HCT116 (cell line): ENCODE results near the gene PKP1. TPM values are rescaled to one million over a fixed set of nuclear protein-coding genes. Genes with fewer than 3 reads are reported as not detected.

Experiments used
- ATAC-seq: fragments of 200-7000 bp; cut with Tn5 transposase; 2 replicates; pipeline ENCODE4 v1.9.1; 2020; ENCODE audit warnings: mild to moderate bottlenecking, moderate library complexity
- BruUV-seq: library from RNA; stranded (reverse); fragments of 400-500 nt; replicated peaks from 2 replicates; lab custom pipeline; 2021; lab: Mats Ljungman, UMichigan
- CTCF ChIA-PET: fragments of 300-600 bp; sonication (Branson Sonifier 250); formaldehyde crosslinking; loops from one replicate; lab custom pipeline; 2021; ENCODE audit warnings: antibody characterized with exemption; lab: Charles Lee
- POLR2A ChIA-PET: fragments of 300-600, 350-600 bp; sonication (Branson Sonifier 250); formaldehyde crosslinking; loops from one replicate; lab custom pipeline; 2021; ENCODE audit warnings: antibody characterized with exemption; lab: Charles Lee
- RAD21 ChIA-PET, 2 experiments: fragments of 300-600 bp; sonication (Branson Sonifier 250); formaldehyde crosslinking; loops; one replicate each; lab custom pipeline; 2023; ENCODE audit warnings: low total read pairs in 2 of 2; ENCODE audit not compliant: uncharacterized antibody in 2 of 2, unreplicated experiment in 2 of 2, low non-redundant PET in 1 of 2; lab: Charles Lee
- DNase-seq: peaks from one replicate; pipeline ENCODE4 v3.0.0-alpha.2; 2010; ENCODE audit warnings: low read depth, low spot score
- H2AFZ ChIP-seq: fragments of 200-600 bp; shearing (Covaris generic), sonication (generic); 2 replicates; pipeline ENCODE4 v1.6.1; 2017; ENCODE audit warnings: low read depth, mixed run types, mixed read lengths, antibody characterized with exemption, low read length; ENCODE audit not compliant: poor library complexity, severe bottlenecking
- H3K27ac ChIP-seq: 2 replicates; pipeline ENCODE4 v1.5.1; 2012; ENCODE audit warnings: low read depth, low read length
- H3K27me3 ChIP-seq: fragments of 200-600 bp; sonication (generic); 2 replicates; pipeline ENCODE4 v1.6.1; 2016; ENCODE audit warnings: mixed run types, low read length, mixed read lengths; ENCODE audit not compliant: insufficient read depth
- H3K36me3 ChIP-seq, 2 experiments: fragments of 200-500 bp in 1 of 2; fragments of 200-600 bp in 1 of 2; sonication (Bioruptor generic) in 1 of 2; sonication (generic) in 1 of 2; 2 replicates each; pipeline versions ENCODE4 v1.5.1 to v1.6.1; 2014 to 2016; ENCODE audit warnings: low read length in 2 of 2, inconsistent platforms in 1 of 2, mixed read lengths in 1 of 2, mixed run types in 1 of 2; ENCODE audit not compliant: insufficient read depth in 2 of 2, control insufficient read depth in 1 of 2
- H3K4me1 ChIP-seq, 2 experiments: fragments of 200-600 bp in 1 of 2; sonication (generic) in 1 of 2; 2 replicates each; pipeline versions ENCODE4 v1.5.1 to v1.6.1; 2012 to 2017; ENCODE audit warnings: low read length in 2 of 2, inconsistent platforms in 1 of 2, mild to moderate bottlenecking in 1 of 2, mixed read lengths in 1 of 2, mixed run types in 1 of 2, moderate library complexity in 1 of 2; ENCODE audit not compliant: insufficient read depth in 2 of 2, control insufficient read depth in 1 of 2
- H3K4me2 ChIP-seq: fragments of 200-600 bp; sonication (generic); 2 replicates; pipeline ENCODE4 v1.6.1; 2017; ENCODE audit warnings: mixed run types, low read length, mixed read lengths
- H3K4me3 ChIP-seq, 2 experiments: fragments of 200-600 bp in 1 of 2; sonication (generic) in 1 of 2; replicated peaks in 1 of 2; 2 replicates each; pipeline ENCODE4 v1.5.1; 2011 to 2016; ENCODE audit warnings: low read length in 2 of 2, control low read depth in 1 of 2, low read depth in 1 of 2, mild to moderate bottlenecking in 1 of 2, mixed read lengths in 1 of 2, mixed run types in 1 of 2
- H3K79me2 ChIP-seq: fragments of 200-600 bp; sonication (generic); 2 replicates; pipeline ENCODE4 v1.6.1; 2017; ENCODE audit warnings: mild to moderate bottlenecking, mixed run types, low read length, moderate library complexity, mixed read lengths; ENCODE audit not compliant: insufficient read depth
- H3K9ac ChIP-seq: fragments of 200-600 bp; sonication (generic); 2 replicates; pipeline ENCODE4 v1.6.1; 2016; ENCODE audit warnings: low read length, mixed read lengths
- H3K9me2 ChIP-seq: fragments of 200-600 bp; sonication (generic), shearing (Covaris generic); 2 replicates; pipeline ENCODE4 v1.6.1; 2017; ENCODE audit warnings: mixed run types, mild to moderate bottlenecking, moderate library complexity; ENCODE audit not compliant: insufficient read depth
- H3K9me3 ChIP-seq, 2 experiments: fragments of 200-500 bp in 1 of 2; fragments of 200-600 bp in 1 of 2; sonication (Bioruptor generic) in 1 of 2; sonication (generic) in 1 of 2; 2 replicates each; pipeline ENCODE4 v1.6.1; 2014 to 2017; ENCODE audit warnings: low read length in 2 of 2, mixed read lengths in 2 of 2, inconsistent platforms in 1 of 2, low read depth in 1 of 2, mild to moderate bottlenecking in 1 of 2, mixed run types in 1 of 2, moderate library complexity in 1 of 2; ENCODE audit not compliant: control insufficient read depth in 1 of 2, insufficient read depth in 1 of 2
- H4K20me1 ChIP-seq: fragments of 200-600 bp; sonication (generic), shearing (Covaris generic); 2 replicates; pipeline ENCODE4 v1.6.1; 2017; ENCODE audit warnings: mixed run types, mild to moderate bottlenecking, moderate library complexity; ENCODE audit not compliant: insufficient read depth
- ELF1 ChIP-seq: IDR thresholded peaks from 2 replicates; pipeline ENCODE4 v1.6.1; 2012; ENCODE audit warnings: low read depth, borderline replicate concordance
- EZH2phosphoT487 ChIP-seq: fragments of 200-600 bp; IDR thresholded peaks from 2 replicates; pipeline ENCODE4 v1.6.1; 2018; ENCODE audit warnings: antibody characterized with exemption, borderline replicate concordance
- FOSL1 ChIP-seq: IDR thresholded peaks from 2 replicates; pipeline ENCODE4 v1.6.1; 2012; ENCODE audit warnings: low read depth
- POLR2A ChIP-seq: IDR thresholded peaks from 2 replicates; pipeline ENCODE4 v1.7.0; 2011; ENCODE audit warnings: borderline replicate concordance; ENCODE audit not compliant: insufficient read depth, insufficient read length; ENCODE audit errors: extremely low read depth
- POLR2AphosphoS5 ChIP-seq: IDR thresholded peaks from 2 replicates; pipeline ENCODE4 v1.6.1; 2011; ENCODE audit warnings: mild to moderate bottlenecking, low read depth, low read length, moderate library complexity
- SP1 ChIP-seq: IDR thresholded peaks from 2 replicates; pipeline ENCODE4 v1.6.1; 2012; ENCODE audit warnings: low read depth
- YY1 ChIP-seq: IDR thresholded peaks from 2 replicates; pipeline ENCODE4 v1.6.1; 2011; ENCODE audit warnings: low read length, low read depth, moderate library complexity, mild to moderate bottlenecking; ENCODE audit not compliant: insufficient replicate concordance; ENCODE audit errors: extremely low read depth
- ZBTB33 ChIP-seq: IDR thresholded peaks from 2 replicates; pipeline ENCODE4 v1.6.1; 2011; ENCODE audit warnings: mild to moderate bottlenecking, low read length, moderate library complexity; ENCODE audit not compliant: insufficient replicate concordance; ENCODE audit errors: extremely low read depth
- ZFX ChIP-seq: fragments of 450-650 bp; IDR thresholded peaks from 2 replicates; pipeline ENCODE4 v1.6.1; 2017
- intact Hi-C: fragments of 100-400 bp; cut with micrococcal nuclease; formaldehyde crosslinking; loops from 2 replicates; pipeline ENCODE4 v1.10.0; 2022
- total RNA-seq: library from RNA; stranded (reverse); gene quantifications from one replicate; pipeline ENCODE4 v1.2.1, GENCODE V29; 2021; ENCODE audit not compliant: unreplicated experiment

Gene PKP1
- total RNA-seq, 1 experiment from 2014 or later, result 0.07 TPM

DNA sequence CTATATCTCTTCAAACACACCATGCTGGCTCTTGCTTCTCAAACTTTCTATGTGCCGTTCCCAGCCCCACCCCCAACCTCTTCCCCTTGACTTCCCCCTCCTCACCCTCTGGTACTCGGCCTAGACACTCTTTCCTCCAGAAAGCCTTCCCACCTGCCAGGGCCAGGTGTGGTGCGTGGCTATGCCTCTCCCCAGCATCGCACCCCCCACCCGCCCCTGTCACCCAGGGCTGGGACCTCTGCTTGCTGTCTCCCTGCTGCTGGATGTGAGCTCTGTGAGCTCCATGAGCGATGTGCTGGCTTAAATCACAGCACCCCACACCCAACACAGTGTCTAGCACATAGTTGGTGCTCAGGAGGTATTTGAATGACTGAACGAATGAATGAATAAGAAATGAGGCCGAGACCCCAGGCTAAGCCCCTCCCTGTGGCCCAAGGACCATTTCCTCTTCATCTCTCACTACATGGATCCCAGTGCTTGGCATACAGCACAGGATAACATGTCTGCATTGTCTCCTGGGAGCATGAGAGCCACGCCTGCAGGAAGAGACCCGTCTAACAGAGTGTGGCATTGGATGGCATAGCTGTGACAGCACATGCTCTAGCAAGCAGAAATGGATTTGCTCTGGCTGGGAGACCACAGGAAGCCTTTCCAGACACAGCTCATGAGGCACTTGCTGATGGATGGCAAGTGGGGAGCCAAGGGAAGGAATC lies 74.5 kb downstream of the PKP1 start:
- H3K27ac ChIP-seq, result no peak overlapping the region
- CTCF ChIA-PET, result interaction anchor here (0.9 to 2.5 kb wide), 4 partner anchors 8 to 103 kb away, joined by 4 to 15 read pairs (median 6); no protein-coding TSS in a partner anchor

More for the DNA sequence above, 74.5 kb downstream of the PKP1 start:
- TF ChIP-seq ZFX (no peak), POLR2AphosphoS5 (no peak), ELF1 (no peak), ZBTB33 (no peak), YY1 (no peak), SP1 (no peak), FOSL1 (no peak), POLR2A (no peak), EZH2phosphoT487 (no peak)
- Histone ChIP-seq H3K9ac (no peak overlapping the region), H3K9me2 (no peaks in the 10 kb centered on the region), H2AFZ (no peak overlapping the region), H3K36me3 (no peaks in the 10 kb centered on the region), H3K9me3 (no peaks in the 10 kb centered on the region), H3K4me3 (no peak overlapping the region), H3K79me2 (no peaks in the 10 kb centered on the region), H4K20me1 (no peaks in the 10 kb centered on the region), H3K4me1 (no peaks in the 10 kb centered on the region; a peak in 1 of 4 replicates), H3K27me3 (peaks cover 4% of the 10 kb centered on the region; the same call in 1 of the 2 replicates), H3K4me2 (no peak overlapping the region)
- intact Hi-C loops, result no loop called here
- DNase-seq (no peak), ATAC-seq (no peak)
- no TSS peak for BruUV-seq
- POLR2A ChIA-PET, result no interaction called here
- RAD21 ChIA-PET, result no interaction called here
